HepG2 (cell line): Measurements from ENCODE around the gene UBFD1. TPM values are rescaled to one million over a fixed set of nuclear protein-coding genes. Genes with fewer than 3 reads are reported as not detected.

Experiments used
- ASH2L ChIP-seq: fragments of 300-600, 200-600 bp; sonication (generic); IDR thresholded peaks from 2 replicates; pipeline ENCODE4 v1.7.0; 2017; ENCODE audit warnings: low read depth, mild to moderate bottlenecking, moderate library complexity, mixed read lengths, low read length; ENCODE audit not compliant: insufficient read length
- GMEB2 ChIP-seq: IDR thresholded peaks from 2 replicates; pipeline ENCODE4 v1.6.1; 2016; ENCODE audit warnings: missing biosample characterization, missing genetic modification reagents, low read depth
- GTF2F1 ChIP-seq: fragments of 150-350 bp; IDR thresholded peaks from 2 replicates; pipeline ENCODE4 v1.6.1; 2014; ENCODE audit warnings: low read length
- HOMEZ ChIP-seq: IDR thresholded peaks from 2 replicates; pipeline ENCODE4 v1.6.1; 2016; ENCODE audit warnings: low read depth
- KAT7 ChIP-seq: IDR thresholded peaks from 2 replicates; pipeline ENCODE4 v1.6.1; 2018; ENCODE audit warnings: borderline replicate concordance, missing compliant biosample characterization
- LRRFIP1 ChIP-seq: sonication (generic); formaldehyde crosslinking; conservative IDR thresholded peaks from 2 replicates; pipeline ENCODE4 v1.4.0; 2020; ENCODE audit warnings: missing genetic modification reagents
- MAFK ChIP-seq, 2 experiments: IDR thresholded peaks in 1 of 2; conservative IDR thresholded peaks in 1 of 2; 2 replicates each; pipeline ENCODE4 v1.6.1; 2011; ENCODE audit warnings: improper control_type of control experiment in 2 of 2, low read length in 2 of 2
- MTA1 ChIP-seq: sonication (generic); formaldehyde crosslinking; IDR thresholded peaks from 2 replicates; pipeline ENCODE4 v1.4.0; 2020; ENCODE audit warnings: missing genetic modification reagents, mild to moderate bottlenecking, borderline replicate concordance
- PHF21A ChIP-seq: sonication (generic); formaldehyde crosslinking; IDR thresholded peaks from 2 replicates; pipeline ENCODE4 v1.5.0; 2020; ENCODE audit warnings: mild to moderate bottlenecking, missing genetic modification reagents
- POLR2G ChIP-seq: fragments of 200-400 bp; formaldehyde crosslinking; IDR thresholded peaks from 2 replicates; pipeline ENCODE4 v1.6.1; 2018; ENCODE audit warnings: mild to moderate bottlenecking, low read depth, low read length, moderate library complexity
- RBFOX2 ChIP-seq: fragments of 200-400 bp; formaldehyde crosslinking; IDR thresholded peaks from 2 replicates; pipeline ENCODE4 v1.6.1; 2017; ENCODE audit warnings: low read depth, mild to moderate bottlenecking, low read length
- SRSF1 ChIP-seq: fragments of 200-400 bp; formaldehyde crosslinking; optimal IDR thresholded peaks from 2 replicates; pipeline ENCODE3; 2017; ENCODE audit warnings: mild to moderate bottlenecking, low read depth, low read length, moderate library complexity
- TBP ChIP-seq: sonication (generic); formaldehyde crosslinking; IDR thresholded peaks from 2 replicates; pipeline ENCODE4 v1.5.0; 2020; ENCODE audit warnings: missing genetic modification reagents
- ZBTB43 ChIP-seq: sonication (generic); formaldehyde crosslinking; conservative IDR thresholded peaks from 2 replicates; pipeline ENCODE4 v1.4.0; 2020; ENCODE audit warnings: missing genetic modification reagents
- ZNF101 ChIP-seq: sonication (generic); formaldehyde crosslinking; IDR thresholded peaks from 2 replicates; pipeline ENCODE4 v1.4.0; 2020; ENCODE audit warnings: mild to moderate bottlenecking, low read depth, missing genetic modification reagents, borderline replicate concordance
- ZNF207 ChIP-seq: fragments of 450-650 bp; IDR thresholded peaks from 2 replicates; pipeline ENCODE4 v1.6.1; 2016; ENCODE audit warnings: antibody characterized with exemption, borderline replicate concordance
- ZNF558 ChIP-seq: sonication (generic); formaldehyde crosslinking; IDR thresholded peaks from 2 replicates; pipeline ENCODE4 v1.9.0; 2022; ENCODE audit warnings: mild to moderate bottlenecking, missing genetic modification reagents, borderline replicate concordance
- ZNF670 ChIP-seq: sonication (generic); formaldehyde crosslinking; IDR thresholded peaks from 2 replicates; pipeline ENCODE4 v1.8.0; 2022; ENCODE audit warnings: mild to moderate bottlenecking, missing genetic modification reagents, borderline replicate concordance
- ZNF710 ChIP-seq: sonication (generic); formaldehyde crosslinking; IDR thresholded peaks from 2 replicates; pipeline ENCODE4 v1.5.0; 2020; ENCODE audit warnings: mild to moderate bottlenecking, missing genetic modification reagents, borderline replicate concordance
- polyA plus RNA-seq, 8 experiments: library from polyadenylated mRNA; depleted of rRNA in 3 of 8; stranded (reverse) in 7 of 8; unstranded in 1 of 8; fragments of >200 nt; fragmentation: Illumina TruSeq in 4 of 8; extraction: Trizol in 4 of 8; gene quantifications; 2 replicates each; pipeline versions ENCODE4 v1.2.1 to v1.2.3, GENCODE V29; 2011 to 2016; ENCODE audit warnings: low read depth in 4 of 8, missing spikeins in 1 of 8, mixed read lengths in 1 of 8; ENCODE audit not compliant: insufficient read depth in 1 of 8
- total RNA-seq, 5 experiments: library from RNA; depleted of rRNA; stranded (reverse); fragments of >200 nt; fragmentation: Illumina TruSeq; extraction: Trizol; gene quantifications; 2 replicates each; pipeline ENCODE4 v1.2.3, GENCODE V29; 2016; ENCODE audit warnings: low read depth in 1 of 5

The UBFD1 gene
- total and polyA plus RNA-seq, 2 of the 13 experiments (the other 11 are each of a cell fraction or from before 2014, with no cell fraction given), result 100 to 111 TPM

- TF ChIP-seq ZBTB43, result peak; percentile 70; the same call in 1 of the 2 replicates
- TF ChIP-seq ASH2L, result peak; percentile 95
- peak; percentile 98 for TF ChIP-seq RBFOX2
- TF ChIP-seq ZNF710 (CRISPR knock-in tag), result peak; percentile 95
- peak; percentile 92 for TF ChIP-seq KAT7 (CRISPR knock-in tag)
- TF ChIP-seq ZNF670 (CRISPR knock-in tag), result peak; percentile 45; the same call in 1 of the 2 replicates
- peak; percentile 94 for TF ChIP-seq POLR2G
- TF ChIP-seq ZNF207, result no peak
- TF ChIP-seq GTF2F1, result peak; percentile 51; the same call in 1 of the 2 replicates
- peak; percentile 92; the same call in 1 of the 2 replicates for TF ChIP-seq ZNF101
- TF ChIP-seq LRRFIP1 (CRISPR knock-in tag), result no peak; the same call in 1 of the 2 replicates
- TF ChIP-seq TBP, result no peak
- peak; percentile 90 for TF ChIP-seq SRSF1
- peak; percentile 75 for TF ChIP-seq HOMEZ (CRISPR knock-in tag)
- 0 out of 2 replicates have a peak, but pooled peaks have one; percentile 1 for TF ChIP-seq ZNF558 (CRISPR knock-in tag)
- TF ChIP-seq MTA1 (CRISPR knock-in tag), result peak; percentile 11; the same call in 1 of the 2 replicates
- TF ChIP-seq GMEB2 (CRISPR knock-in tag), result no peak; the same call in 1 of the 2 replicates
- peak; percentile 94 for TF ChIP-seq PHF21A
- no peak for TF ChIP-seq MAFK (conservative IDR thresholded peaks at IDR 0.05 in 1 of 2, IDR thresholded peaks at IDR 0.05 in 1 of 2; ENCODE audit: low read length in 2 of 2)
Observed at GRCh38 chr16:23556881-23557778, at the start of gene UBFD1, which contains the start of gene EARS2 (continued).
